HG03575 (cell line): Measurements from ENCODE around the gene MTFMT.
"Not testable (repeated sequence)": the region's sequence is repeated elsewhere in the genome, so short reads cannot be mapped to it uniquely, and the experiment has no call there.

ENCODE experiments used
- ATAC-seq: cut with Tn5 transposase; IDR thresholded peaks from one replicate; pipeline ENCODE4 v1.9.1; 2021; ENCODE audit not compliant: unreplicated experiment, insufficient number of reproducible peaks, low FRiP score; ENCODE audit errors: extremely low read depth

The MTFMT gene

DNA sequence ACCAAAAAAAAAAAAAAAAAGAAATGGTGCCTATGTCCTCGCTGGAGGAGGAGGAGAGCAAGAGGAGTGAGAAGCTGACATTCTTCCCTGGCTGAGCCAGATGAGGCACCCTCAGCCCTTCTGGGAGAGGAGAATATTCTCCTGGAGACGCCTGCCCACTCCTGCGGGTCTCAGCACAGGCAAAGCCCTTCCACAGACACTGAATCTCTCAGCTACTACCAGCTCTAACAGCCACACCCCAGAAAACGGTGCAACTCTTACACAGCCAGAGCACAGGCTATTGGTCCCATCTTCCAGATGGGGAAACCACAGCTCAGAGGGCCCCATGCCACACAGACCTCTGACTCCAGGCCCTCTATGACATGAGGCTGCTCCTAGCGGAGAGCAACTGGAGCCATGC, 32.6 kb upstream of the MTFMT start:
- no peak for ATAC-seq

DNA sequence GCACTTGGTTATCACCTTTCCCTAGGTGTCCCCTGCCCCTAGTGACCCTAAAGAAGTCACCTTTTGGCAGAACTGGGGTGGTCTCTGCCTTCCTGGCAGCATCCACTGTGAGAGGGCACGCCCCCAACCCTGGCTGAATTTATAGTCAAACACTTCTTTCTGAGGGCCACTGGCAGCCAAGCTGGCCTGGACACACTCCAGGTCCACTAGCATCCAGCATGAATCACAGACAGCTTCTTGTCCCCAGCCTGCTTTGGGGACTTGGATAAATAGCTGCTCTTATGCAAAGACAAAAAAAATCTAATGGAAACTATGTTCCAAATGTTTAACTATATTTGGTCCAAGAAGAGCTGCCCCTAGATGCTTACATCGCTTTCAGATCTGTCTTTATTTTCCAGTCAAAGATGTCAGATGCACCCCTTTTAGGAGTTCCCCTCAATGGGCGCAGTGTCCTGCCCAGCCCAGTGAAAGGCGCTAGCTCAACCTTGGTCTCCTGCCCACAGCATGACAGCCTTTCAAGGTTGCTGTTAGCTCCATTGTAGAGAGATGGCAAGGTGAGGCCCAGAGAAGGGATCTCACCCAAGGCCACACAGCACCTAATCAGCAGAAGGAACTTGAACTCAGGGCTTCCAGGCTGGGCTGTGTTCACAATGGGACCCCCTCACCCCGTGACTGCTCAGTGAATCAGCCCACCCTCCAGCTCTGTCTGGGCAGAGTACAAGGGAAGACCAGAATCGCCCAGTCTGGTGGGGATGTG, 31.4 kb upstream of the MTFMT start:
- ATAC-seq: no peak

DNA sequence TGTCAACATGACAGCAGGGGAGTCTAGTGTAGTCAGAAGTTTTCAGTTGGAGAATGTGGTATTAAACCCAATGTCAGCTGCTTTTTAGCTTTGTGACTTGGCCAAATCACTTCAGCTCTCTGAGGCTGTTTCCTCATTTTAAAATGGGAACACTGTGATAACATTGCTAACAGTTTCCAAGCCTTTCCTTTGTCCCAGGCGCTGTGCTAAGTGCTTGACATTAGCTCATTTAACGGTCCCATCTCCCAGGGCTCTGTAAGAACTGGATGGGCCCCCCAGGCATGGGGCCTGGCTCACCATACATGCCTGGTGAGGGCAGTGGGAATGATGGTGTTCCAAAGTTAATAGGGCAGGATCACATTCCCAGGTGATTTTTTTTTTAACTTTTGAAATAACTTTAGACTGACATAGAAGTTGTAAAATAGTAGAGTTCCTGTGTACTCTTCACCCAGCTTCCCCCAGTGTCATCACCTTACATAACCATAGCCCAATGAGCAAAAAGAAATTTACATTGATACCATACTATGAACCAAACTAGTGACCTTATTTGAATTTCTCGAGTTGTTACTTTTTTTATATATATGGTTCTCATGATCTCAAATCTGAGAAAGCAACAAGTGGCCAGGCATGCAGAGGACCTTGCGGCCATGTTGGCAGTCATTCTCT, 30.6 kb upstream of the MTFMT start:
- ATAC-seq: no peak

DNA sequence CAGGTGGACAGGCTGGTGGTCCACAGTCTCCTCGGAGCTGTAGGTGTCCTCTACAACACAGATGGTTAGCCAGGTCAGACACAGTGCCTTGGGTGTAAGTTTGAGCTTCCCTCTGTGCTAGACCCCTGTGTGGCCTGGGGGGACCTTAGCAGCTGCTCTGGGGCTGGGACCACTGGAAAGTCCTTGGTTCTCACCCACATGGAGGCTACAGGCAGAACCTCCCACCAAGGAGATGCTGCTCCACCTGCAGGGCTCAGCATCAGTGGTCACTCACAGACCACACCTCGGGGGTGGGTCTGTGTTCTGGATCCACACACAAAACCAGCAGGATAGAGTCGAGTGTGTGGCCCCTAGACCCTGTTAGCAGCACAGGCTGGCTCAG, 29.9 kb upstream of the MTFMT start:
- ATAC-seq: no peak

DNA sequence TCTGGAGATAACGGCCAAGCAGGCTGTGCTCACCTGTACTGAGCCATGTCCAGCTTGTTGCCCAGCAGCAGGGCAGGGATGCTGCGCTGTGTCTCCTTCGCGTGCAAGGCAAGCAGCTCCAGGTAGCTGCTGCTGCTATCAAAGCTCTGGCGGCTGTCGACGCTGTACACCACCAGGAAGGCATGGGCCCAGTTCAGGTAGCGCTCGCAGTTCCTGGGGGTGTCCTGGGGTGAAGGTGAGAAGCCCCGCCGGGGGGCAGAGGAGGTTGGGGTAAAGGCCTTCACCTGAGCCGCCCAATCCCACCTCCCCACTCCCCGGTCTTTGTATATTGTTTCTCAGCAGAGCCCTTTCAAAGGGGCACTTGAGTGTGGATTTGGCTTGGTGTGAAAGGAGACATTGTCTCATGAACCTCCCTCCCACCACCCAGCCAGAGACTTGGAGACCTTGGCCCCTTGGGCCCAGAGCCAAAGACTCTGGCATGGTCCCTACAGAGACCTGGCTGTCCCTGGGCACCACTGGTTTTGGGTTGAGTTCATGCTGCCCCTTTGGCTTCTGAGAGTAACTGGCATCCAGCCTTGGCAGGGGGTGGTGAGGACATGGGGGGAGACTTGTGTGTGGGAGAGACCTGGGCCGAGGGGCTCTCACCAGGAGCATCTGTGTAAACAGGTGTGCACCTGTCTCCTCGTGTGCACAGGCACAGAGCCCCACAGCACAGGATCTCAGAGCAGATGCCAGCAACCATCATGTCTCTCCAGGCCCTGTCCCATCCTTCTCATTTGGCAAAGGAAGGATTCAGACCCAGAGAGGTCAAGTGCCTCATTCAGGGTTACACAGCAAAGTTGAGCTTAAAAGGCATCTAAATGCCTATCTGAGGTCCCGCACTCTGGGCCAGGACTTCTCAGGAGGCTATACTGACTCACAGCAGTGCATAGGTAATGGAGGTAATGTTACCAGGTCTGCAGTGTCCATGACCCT, 29.2 kb upstream of the MTFMT start:
- no peak for ATAC-seq

DNA sequence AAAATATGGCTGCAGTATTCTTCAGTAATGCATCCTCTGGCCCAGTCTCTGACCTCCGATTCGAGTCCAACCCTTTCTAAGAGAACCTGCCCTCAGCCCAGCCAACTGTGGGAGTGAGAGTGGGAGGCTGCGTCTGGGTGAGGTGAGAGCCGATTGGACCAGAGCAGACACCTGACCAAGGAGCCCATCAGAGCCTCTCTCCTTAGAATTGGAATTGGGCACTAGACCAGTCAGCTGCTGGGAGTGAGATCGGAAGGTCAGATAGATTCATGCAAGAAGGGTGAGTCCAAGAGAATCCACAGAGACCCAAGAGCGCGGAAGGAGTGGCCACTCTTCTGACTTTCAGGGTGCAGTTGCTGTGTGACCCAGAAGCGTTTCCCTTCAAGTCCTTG, 28.1 kb upstream of the MTFMT start:
- no peak for ATAC-seq

DNA sequence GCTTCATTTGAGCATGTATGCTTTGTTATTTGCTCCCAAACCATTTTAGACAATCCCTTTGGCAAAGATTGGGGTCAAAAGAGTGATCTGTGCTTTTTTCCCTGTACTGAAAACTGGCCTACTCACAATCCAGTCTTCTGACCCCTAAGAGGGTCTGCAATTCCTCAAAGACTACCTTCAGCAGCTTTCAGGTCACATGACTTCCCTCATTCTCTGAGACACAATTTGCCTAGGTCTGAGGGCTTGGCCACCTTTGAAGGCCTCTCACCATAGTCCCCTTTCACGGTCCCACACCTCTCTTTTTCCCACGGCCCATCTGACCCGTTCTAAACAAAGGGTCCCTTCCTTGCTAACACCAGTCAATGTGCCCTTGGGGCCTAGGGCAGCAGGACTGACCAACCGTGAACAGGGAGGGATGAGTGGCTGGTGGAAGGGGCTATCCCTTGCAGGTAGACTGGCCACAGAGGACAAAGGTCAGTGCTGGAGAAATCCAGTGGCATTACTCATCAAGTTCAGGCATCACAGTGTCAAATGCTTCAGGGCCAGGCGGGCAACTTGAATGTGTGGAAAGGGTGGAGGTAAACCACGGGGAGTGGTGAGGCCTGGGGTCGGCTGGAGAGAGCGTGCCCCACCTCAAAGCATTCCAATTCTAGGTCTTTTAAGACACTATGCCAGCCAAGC, 27.6 kb upstream of the MTFMT start:
- ATAC-seq: no peak

DNA sequence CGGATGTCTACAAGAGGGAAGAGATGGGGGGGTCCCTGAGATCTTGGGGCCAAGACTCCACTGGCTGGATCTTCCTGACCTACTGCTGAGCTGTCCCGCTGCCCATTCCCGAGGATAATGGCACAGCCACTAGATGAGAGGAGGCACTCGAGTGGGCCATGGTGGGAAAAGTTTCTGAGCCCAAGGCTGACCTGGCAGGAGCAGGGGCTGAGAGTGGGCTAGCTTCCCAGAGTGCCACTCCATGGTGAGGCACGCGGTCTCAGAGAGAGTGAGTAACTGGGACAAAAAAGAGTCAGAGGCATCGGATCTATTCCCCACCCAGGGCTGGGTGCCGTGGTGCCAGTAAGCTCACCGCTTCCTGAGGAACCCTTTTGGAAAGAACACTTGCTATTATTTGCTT, 26.7 kb upstream of the MTFMT start:
- ATAC-seq: no peak

DNA sequence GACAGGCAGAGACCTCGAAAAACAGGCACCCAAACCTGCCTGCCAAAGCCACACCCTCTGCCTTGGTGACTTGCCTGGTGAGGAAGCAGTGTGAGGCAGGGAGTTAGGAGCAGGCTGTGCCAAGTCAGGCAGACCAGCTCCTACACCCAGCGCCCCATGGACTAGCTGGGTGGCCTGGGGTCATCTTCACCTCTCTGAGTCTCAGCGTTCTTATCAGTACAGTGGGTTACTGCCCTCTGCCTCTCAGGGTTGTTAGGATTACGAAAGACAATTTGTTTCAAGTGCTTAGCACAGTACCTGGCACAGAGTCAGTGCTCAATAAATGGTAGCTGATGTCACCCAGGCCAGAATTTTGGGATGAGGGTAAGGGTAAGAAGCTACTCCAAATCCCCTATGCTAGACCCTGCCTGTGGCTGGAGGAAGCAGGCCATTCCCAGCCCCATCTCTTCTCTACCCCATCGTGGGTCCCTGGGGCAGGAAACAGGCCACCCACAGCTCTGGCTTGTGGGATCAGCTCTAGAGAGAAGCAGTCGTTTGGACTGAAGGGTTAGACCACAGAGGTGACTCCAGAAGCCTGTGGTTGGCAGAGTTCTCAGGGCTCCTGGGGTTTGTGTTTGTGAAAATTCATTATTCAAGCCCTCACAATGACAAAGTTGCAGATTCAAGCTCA, 25.9 kb upstream of the MTFMT start:
- ATAC-seq: no peak

DNA sequence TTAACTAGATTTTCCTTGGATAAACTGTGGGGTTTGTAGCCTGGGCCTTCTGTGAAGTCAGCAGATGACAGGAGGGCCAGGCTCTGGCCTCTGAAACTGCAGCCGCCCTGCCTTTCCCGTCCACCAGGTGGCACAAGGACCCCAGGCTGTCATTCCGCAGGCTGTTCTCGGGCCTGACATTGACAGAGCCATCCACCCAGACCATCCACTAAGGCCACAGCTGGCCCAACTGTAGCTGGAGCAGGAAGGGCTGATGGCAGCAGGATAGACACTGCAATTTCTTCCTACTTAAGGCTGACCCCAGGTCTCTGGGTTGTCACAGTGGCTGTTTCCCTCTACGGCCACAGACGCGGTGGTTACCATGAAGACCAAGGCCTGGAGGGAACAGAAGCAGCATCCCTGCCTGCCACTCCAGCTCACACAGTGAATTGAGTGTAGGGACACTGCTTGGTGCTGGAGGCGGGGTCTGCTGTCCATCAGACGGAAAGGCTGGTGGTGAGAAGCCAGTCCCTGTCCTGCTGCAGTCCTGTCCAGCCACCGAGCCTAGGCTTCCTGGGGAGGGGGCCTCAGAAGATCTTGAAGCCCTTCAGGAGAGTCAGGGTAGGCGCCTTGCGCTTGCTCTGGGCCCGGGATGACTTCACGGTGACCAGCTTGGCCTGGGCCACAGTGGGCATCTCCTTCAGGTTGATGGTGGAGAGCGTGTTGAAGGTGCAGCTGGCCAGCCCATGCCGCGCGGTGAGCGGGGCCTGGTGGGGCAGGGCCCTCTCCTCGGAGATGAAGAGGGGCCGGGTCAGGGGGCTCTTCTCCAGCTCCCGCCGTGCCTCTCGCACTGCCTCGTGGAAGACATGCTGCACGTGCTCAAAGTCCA, 25.1 kb upstream of the MTFMT start:
- no peak for ATAC-seq

DNA sequence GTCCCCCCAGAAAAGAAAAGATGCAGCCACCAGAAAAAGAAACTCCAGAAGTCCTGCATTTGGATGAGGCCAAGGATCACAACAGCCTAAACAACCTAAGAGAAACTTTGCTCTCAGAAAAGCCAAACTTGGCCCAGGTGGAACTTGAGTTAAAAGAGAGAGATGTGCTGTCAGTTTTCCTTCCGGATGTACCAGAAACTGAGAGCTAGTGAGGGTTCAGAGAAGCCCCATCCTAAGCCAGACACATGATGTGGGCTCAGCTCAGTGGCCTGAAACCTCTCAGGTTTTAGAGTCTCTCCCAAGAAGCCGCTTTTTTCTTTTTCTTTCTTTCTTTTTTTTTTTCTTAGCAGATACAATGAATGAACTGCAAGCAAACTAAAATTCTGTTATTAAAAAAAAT, 23.5 kb upstream of the MTFMT start:
- ATAC-seq: no peak

DNA sequence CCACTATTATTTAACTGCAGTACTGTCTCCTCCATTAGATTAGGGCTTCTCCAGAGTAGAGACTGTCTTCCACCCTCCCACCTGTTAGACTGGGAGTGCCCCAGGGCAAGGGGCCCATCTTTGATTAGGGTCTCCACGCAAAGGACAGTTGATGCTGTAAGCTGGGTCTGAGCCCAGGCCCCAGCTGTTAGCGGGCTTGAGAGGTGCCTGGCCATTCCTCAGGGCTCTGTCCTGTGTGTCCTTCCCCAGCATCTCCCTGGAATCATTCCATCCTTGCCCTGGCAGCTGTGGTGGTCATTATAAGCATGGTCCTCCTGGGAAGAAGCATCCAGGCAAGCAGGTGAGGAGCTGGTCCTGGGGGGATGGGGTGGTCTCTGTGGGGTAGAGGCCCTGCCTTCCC, 21.8 kb upstream of the MTFMT start:
- ATAC-seq: no peak

DNA sequence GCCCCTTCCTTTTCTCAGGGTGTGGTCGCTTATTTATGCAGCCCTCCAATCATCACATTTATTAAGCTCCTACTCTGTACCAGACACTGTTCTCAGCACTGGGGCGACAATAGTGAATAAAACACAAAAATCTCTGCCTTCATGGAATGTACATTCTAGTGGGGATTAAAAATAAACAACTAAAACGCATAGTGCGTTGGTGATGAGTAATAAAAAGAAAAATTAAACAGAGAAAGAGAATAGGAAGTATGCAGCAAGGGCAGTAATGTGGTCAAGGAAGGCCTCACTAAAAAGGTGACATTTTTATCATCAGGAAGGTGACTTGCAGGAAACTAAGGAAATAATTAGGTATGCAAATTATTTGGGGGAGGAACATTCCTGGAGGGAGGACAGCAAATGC, 20.8 kb upstream of the MTFMT start:
- ATAC-seq: no peak

DNA sequence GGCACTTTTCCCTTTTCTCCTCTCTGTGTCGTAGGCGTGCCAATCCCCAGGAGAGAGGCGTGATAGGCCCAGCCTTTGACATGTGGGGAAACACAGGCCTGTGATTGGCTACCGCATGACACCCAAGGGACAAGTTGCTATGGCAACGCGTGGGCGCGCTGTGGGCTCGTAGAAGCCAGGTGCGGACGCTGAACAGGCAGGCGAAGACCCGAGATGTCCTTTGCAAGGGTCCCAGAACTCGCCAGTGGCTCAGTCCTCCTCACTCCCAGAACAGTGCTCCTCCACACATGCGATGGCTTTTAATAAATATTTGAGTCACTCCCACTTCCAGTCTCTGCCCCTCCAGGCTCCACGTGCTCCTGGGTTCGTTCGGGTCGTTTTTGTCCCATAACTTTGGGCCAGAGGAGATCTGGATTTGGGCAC, 20.0 kb upstream of the MTFMT start:
- no peak for ATAC-seq

DNA sequence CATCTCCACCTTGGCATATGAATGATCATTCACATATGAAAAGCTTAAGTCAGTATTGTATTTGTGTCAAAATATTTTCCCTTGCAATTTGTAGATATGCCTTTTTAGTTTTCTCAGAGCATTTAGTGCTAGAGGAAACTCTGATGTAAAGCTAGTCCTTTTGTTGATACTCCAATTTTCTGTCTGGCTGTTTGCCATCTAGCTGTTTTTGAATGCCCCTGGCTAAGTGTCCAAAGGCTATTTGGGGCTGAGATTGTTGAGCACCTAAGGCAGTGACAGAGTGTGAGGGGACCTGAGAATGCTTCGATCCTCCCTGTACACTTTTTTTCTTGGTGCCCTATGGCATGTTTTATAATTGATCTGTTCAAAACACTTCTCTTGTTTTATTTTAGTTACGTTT, 18.8 kb upstream of the MTFMT start:
- no peak for ATAC-seq

DNA sequence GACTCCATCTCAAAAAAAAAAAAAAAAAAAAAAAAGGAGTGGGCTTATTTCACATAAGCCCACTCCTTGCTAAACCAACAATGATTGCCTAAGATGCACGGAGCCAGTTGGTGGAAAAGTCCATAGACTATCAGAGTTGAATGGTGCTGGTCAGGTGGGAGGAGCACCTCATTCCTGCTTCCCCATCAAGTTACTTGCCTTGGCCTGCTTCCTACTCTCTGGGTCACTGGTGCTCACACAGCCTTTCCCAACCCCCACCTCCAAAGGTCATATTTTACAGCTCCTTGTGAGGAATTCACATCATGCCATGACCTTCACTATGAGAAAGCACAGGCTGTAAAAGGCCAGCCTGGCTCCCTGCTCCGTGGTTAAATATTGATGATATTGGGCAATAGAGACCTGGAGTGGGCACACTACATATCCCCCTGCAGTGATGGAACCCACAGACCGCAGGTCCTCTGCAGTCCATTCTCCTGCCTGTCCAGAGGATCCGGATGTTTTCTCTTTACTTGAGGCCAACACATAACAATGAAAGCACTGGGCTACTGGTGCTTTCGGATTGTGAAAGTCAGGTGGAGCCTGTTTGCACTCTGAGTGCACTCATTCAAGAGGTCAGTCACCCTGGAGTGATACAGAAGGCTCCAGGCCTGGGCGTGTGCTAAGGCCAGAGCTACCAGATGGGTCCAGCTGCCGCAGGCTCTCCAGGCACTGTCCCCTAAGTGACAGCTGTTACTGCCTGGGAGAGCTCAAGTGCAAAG, 15.5 kb upstream of the MTFMT start, which contains the start of gene SLC51B:
TSS of gene SLC51B (plus strand) at position 664 of the 758 bp plus-strand sequence. CDS start 4,618 bp downstream, outside the sequence.
- ATAC-seq: no peak

DNA sequence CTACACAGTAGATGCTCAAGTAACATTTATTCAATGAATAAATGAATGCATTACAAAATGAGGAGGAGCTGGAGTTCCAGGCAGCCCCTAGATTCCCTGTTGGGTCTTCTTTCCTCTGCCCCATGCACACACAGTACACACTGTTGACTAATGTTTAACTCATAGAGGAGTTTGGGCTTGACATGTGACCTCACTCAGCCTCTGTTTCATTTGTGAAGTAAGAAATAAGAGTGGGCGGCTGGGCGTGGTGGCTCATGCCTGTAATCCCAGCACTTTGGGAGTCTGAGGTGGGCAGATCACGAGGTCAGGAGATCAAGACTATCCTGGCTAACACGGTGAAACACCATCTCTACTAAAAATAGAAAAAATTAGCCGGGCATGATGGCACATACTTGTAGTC, 14.8 kb upstream of the MTFMT start:
- not testable (repeated sequence) for ATAC-seq
